Pulmonary artery endothelial cell (primary cell): Measurements from ENCODE around the gene C1orf21. TPM values are rescaled to one million over a fixed set of nuclear protein-coding genes. Genes with fewer than 3 reads are reported as not detected.

Experiments
- DNase-seq: peaks from one replicate; pipeline ENCODE4 v3.0.0-alpha.2; 2011; ENCODE audit warnings: low read depth, low spot score
- total RNA-seq: library from RNA; depleted of rRNA; stranded (reverse); fragments of >200 nt; gene quantifications from 2 replicates; pipeline ENCODE4 v1.2.3, GENCODE V29; 2014

Gene C1orf21
- total RNA-seq, 1 donor from 2014 or later, result 26.2 TPM

DNA sequence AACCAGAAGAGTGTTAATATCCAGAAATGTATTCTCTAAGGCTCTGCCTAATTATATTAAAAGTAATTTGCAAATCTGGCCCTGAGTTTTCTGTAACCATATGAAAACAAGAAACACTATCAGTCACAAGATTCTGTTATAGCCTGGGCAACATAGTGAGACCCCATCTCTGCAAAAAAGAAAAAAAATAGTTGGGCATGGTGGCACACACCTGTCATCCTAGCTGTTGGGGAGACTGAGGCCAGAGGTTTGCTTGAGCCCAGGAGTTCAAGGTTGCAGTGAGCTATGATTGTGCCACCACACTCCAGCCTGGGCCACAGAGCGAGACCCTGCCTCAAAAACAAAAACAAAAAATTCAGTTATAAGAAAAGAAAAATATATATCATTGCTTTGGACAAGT, 25.6 kb downstream of the C1orf21 start:
- DNase-seq, result no peak

GRCh38 chr1:184416481-184416880, 29.7 kb downstream of the C1orf21 start:
- no peak for DNase-seq

GRCh38 chr1:184416946-184417345, 30.1 kb downstream of the C1orf21 start:
- no peak for DNase-seq

DNA sequence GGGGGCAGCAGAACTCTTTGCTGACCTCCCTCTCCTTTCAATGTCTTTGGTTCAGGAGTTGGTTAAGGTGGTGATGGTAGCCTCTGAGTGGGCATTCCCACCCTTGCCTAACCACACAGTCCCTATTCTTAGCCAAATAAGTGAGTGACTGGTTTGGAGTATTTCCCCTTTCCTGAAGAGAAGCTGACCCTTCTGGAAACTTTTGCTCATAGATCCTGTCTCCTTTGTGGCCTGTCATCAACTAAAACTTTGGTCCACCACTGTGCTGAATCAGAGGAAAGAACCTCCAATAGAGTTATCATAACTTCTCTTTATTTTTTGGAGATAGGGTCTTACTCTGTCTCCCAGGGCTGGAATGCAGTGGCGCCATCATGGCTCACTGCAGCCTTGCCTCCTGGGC, 31.1 kb downstream of the C1orf21 start:
- DNase-seq, result no peak

- no peak for DNase-seq
Measured at GRCh38 chr1:184418652-184419349, 32.0 kb downstream of the C1orf21 start.

GRCh38 chr1:184419350-184420161, 32.7 kb downstream of the C1orf21 start:
- DNase-seq, result no peak

DNA sequence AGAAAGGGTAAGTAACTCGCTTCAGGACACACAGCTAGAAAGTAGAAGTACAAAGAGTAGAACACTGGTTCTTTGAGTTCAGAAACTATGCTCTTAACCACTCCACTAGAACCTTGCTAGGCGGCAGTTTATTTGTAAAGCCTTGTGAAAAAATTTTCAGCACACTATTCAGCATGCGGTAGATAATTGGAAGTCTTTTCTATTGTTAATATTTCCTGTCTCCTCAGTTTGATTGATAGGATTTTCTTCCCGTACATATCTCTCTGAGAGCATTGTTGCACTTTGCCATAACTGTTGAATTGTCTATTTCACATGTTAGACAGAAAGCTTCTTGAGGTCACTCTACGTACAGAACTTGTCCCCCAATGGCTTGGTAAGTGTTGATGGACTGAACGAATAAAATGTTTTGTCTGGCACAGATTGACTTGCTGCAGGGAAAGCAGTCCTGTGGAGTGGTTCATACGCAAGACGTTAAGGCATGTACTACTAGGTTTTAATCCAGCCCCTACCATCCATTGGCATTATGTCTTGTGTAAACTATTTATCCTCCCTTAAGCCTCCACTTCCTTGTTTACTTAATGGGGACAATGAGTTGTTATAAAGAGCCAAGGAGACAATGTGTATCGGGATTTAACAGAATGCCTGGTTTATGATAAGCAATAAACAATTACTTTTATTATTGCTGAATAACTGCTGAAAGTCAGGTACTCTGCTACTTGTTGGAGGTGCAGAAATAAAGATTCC, 35.8 kb downstream of the C1orf21 start:
- DNase-seq, result no peak

GRCh38 chr1:184423649-184424048, 36.8 kb downstream of the C1orf21 start:
- no peak for DNase-seq

DNA sequence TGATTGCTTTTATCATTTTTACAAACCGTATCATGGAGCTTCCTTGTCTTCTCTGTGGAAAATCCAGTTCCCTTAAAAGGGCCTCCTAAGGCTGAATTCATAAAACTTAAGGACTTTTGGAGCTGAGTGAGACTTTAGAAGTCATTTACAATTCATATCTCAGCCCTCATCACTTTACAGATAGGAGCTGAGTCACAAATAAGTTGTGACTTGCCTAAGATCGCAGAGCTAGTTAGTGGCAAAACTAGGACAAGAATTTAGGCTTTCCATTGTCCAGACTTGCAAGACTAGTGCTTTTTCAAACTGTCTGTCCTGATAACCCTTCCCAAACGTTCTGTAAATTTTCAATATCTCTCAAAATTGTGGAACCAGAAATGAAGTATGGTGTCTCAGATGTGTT, 37.3 kb downstream of the C1orf21 start:
- DNase-seq, result no peak

- no peak for DNase-seq
Measured at GRCh38 chr1:184424945-184425344, 38.1 kb downstream of the C1orf21 start.

DNA sequence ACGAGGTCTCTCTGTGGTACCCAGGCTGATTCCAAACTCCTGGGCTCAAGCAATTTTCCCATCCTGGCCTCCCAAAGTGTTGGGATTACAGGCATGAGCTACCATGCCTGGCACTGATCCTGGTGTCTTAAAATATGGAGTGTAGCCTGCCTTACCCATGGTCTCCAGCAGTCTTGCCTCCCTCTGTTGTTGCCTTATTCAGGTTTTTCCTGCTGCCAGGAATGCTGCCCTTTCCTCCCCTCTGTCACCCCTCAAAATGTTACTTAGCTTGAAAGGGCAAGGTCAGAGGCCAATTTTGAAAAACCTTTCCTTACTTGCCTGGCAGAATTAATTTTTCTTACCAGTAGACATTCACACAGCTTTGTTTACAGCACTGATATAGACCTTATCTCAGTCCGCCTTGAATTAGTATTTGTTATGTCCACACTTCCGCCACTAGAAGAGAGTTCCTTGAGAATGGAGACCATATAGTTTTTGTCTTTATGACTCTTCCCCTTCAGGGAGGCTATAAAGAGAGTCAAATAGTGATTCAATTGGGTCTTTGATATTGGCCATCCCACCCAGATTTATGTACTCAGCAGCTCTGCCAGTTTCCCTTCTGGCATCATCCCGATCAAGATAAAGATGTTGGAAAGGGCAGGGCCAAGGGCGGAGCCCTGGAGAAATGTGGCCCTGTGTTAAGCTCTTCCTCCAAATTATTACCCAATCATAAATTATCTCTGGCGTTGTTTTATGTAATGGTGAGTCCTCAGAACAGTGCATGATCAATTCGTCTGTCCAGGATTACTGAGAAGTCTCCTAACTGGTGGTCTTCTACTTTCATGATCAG, 38.8 kb downstream of the C1orf21 start:
- no peak for DNase-seq

GRCh38 chr1:184426278-184426674, 39.4 kb downstream of the C1orf21 start:
- no peak for DNase-seq

DNA sequence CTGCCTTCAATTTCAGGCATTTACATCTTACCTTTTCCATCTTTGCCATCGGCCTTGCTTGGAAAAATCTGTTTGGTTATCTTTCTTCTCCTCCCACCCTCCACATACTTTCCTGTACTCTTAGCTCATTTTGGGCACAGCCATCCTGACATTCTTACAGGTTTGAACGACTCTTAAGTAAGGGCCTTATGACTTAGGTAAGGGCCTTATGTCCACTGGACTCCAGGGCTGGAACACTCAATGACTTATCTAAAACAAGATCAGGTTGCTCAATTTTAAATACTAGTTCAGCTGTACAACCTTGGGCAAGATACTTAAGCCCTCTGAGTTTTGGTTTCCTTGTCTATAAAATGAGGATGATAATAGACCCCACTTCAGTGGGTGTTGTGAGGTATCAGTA, 40.9 kb downstream of the C1orf21 start:
- DNase-seq, result no peak

DNA sequence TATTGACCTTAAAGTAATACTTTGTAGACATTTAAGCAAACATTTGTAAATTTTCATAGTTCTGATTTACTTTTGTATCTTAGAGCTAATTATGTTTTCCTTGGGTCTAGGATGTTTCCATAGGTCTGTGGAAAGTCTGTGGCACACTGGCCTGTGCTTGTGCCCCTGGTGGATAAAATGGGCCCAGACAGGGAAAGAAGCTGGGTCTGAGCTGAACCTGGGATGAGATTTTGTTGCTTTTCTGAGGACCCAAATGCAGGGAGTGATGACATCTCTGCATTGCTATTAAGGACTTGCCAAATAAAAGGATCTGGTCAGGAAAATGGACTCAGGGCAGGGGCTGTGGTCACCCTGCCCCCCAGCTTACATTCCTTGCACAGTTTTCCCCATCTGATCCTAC, 41.8 kb downstream of the C1orf21 start:
- no peak for DNase-seq

GRCh38 chr1:184429335-184429734, 42.5 kb downstream of the C1orf21 start:
- no peak for DNase-seq

DNA sequence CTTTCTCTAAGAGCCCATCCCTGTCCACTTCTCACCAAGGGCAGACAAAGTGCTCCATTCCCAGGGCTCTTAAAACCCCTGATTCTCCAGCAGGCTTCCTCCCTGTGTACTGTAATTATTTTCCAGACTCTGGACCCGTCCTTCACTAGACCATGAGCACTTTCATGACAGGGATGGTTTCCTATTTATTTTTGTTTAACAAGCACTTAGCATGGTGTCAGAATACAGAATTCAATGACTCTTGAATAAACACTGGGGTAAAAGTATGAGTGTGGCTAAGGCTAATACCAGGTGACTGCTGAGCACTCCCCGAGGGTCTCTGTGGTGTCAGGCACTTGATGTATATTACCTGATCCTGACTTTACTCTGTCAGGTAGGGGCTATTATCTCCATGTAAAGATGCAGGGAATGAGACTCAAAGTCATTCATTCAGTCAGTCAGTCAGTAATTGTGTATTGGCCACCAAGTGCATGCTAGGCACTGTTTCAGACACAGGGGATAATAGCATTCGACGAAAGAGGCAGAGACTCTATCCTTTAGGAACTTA, 47.2 kb downstream of the C1orf21 start:
- no peak for DNase-seq

DNA sequence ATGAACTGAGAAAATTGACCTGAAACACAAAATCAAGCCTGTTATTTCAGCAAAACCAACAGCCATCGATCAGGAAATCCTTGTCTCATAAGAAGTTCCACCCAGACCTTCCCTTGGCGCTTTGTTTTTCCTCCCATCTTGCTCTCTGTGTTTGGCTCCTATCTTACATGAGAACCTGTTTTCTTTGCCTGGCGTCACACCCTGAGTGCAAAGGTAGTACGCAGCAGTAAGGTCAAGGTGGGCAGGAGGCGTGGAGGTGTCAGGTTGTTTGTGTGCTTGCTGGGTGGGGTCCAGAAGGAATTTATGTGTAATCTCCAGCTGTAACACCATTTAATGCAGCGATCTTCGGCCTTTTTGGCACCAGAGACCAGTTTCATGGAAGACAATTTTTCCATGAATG, 50.5 kb downstream of the C1orf21 start:
- no peak for DNase-seq

DNA sequence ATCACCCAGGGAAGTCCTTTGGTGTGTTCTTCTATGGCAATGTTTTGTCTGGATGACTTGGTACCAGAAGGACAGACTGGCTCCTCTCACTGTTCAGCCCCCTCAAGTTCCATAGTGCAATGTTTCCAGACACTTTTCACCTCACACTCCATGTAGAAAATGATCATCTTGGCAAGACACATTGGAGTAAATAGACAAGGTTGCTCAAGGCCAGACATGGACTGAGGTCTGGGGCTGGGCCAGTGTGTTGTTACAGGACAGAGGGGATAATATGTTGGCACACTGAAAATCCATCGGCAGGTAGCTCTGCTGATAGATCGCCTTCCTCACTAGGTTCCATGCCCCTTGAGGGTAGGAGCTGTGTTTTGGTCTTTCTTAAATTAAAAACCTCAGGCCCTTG, 51.5 kb downstream of the C1orf21 start:
- DNase-seq, result no peak

DNA sequence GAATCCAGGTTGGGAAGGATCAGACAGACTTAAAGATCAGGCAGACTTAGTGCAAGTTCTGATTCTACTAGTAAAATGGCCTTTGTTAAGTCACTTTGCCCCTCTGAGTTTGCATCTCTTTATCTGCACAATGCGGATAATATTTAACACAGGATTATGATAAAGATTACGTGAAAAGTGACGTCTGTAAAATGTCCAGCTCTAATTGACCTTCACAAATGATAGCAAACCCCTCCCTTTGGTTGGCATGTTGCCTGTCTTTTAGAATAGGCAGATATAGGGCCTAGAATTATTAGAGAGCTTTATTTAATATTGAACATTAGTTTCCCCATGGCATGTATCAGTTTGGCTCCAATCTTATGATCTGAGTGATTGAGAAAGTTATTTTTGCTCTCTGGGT, 55.4 kb downstream of the C1orf21 start:
- DNase-seq, result no peak

DNA sequence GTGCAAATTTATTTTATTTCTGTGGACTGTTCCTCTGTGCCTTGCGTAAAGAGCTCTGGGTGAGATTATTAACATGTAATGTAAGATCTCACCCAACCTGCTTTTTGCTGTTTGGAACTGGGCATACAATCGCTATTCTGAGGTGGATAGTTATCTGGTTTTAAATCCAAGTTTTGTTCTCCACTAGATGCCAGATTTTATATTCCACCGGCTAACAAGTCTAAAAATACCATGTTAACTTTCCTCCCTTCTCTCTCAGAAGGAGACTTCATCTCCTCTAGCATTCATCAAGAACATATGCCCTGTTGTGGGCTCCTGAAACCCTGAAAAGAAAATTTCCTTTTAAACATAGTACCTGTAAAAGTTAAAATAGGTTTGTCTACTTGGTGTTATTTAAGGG, 56.4 kb downstream of the C1orf21 start:
- DNase-seq, result no peak

GRCh38 chr1:184443624-184444023, 56.8 kb downstream of the C1orf21 start:
- DNase-seq, result no peak
